Activated CD8-positive, alpha-beta T cell treated with anti-CD3 and anti-CD28 coated beads for 36 hours (primary cell): ENCODE results near the gene PROCR. TPM values are rescaled to one million over a fixed set of nuclear protein-coding genes. Genes with fewer than 3 reads are reported as not detected.

Experiments used
- ATAC-seq: fragments of 200-7000 bp; cut with Tn5 transposase; one replicate; pipeline ENCODE4 v1.10.0; 2021; ENCODE audit warnings: mild to moderate bottlenecking, moderate library complexity
- CTCF ChIA-PET: fragments of 350-600 bp; sonication (Branson Sonifier 250); formaldehyde crosslinking; loops from one replicate; lab custom pipeline; 2021; ENCODE audit warnings: antibody characterized with exemption; lab: Charles Lee
- POLR2A ChIA-PET: fragments of 350-600 bp; sonication (Branson Sonifier 250); formaldehyde crosslinking; loops from one replicate; lab custom pipeline; 2021; ENCODE audit warnings: antibody characterized with exemption; lab: Charles Lee
- DNase-seq: peaks from one replicate; pipeline ENCODE4 v3.0.0-alpha.2; 2020
- H3K27ac Mint-ChIP-seq: one replicate; pipeline ENCODE4 v1.8.0; 2021; ENCODE audit warnings: mild to moderate bottlenecking, mixed read lengths
- H3K27me3 Mint-ChIP-seq: one replicate; pipeline ENCODE4 v1.8.0; 2021; ENCODE audit warnings: mixed read lengths
- H3K36me3 Mint-ChIP-seq: one replicate; pipeline ENCODE4 v1.8.0; 2021; ENCODE audit warnings: low read depth, mixed read lengths
- H3K4me1 Mint-ChIP-seq: one replicate; pipeline ENCODE4 v1.8.0; 2021; ENCODE audit warnings: low read depth, mixed read lengths
- H3K4me3 Mint-ChIP-seq: one replicate; pipeline ENCODE4 v1.8.0; 2021; ENCODE audit warnings: mild to moderate bottlenecking, moderate library complexity, mixed read lengths
- H3K9me3 Mint-ChIP-seq: one replicate; pipeline ENCODE4 v1.8.0; 2021; ENCODE audit warnings: mixed read lengths
- intact Hi-C: fragments of 100-400 bp; cut with micrococcal nuclease; formaldehyde crosslinking; loops from one replicate; pipeline ENCODE4 v1.10.0; 2022
- total RNA-seq, 2 experiments: library from RNA; stranded (reverse); gene quantifications; one replicate each; pipeline ENCODE4 v1.2.3, GENCODE V29; 2021
- TF ChIP-seq, protein P1 (sequence below): fragments of 200-600 bp; IDR thresholded peaks from one replicate; pipeline ENCODE4 v1.8.0; 2022; ENCODE audit warnings: antibody characterized with exemption, mild to moderate bottlenecking

Gene PROCR
- total RNA-seq, 2 experiments from 2014 or later, result 2.3 to 3.0 TPM

DNA sequence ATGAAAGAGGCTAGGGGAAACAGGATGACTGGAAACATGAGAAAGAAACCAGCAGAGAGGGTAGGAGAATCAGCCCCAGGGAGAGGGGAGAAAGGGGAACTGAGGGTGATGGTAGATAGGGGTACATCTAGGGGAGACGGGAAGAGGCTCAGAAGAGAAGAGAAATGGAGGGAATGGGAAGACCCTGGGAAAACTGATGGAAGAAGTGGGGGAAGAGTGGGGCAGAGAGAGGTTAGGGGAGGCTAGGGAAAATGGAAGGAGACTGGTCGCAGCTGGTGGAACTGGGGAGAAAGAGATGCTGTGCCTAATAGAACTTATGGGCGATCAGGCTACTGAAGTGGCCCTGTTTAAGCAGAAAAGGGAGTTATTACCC, 548 bp downstream of the PROCR start:
- Mint-ChIP-seq H3K4me3 (peak overlapping the region; percentile 70), H3K27me3 (no peaks in the 10 kb centered on the region), H3K36me3 (peaks cover 1% of the 10 kb centered on the region), H3K4me1 (peaks cover 22% of the 10 kb centered on the region), H3K9me3 (no peaks in the 10 kb centered on the region), H3K27ac (peak overlapping the region; percentile 74)
- ChIA-PET POLR2A (interaction anchor here (1.1 kb wide), 1 partner anchor 11 kb away, joined by 3 read pairs; no protein-coding TSS in a partner anchor), CTCF (no interaction called here)
- DNase-seq (no peak), ATAC-seq (no peak)
- TF ChIP-seq, protein P1, sequence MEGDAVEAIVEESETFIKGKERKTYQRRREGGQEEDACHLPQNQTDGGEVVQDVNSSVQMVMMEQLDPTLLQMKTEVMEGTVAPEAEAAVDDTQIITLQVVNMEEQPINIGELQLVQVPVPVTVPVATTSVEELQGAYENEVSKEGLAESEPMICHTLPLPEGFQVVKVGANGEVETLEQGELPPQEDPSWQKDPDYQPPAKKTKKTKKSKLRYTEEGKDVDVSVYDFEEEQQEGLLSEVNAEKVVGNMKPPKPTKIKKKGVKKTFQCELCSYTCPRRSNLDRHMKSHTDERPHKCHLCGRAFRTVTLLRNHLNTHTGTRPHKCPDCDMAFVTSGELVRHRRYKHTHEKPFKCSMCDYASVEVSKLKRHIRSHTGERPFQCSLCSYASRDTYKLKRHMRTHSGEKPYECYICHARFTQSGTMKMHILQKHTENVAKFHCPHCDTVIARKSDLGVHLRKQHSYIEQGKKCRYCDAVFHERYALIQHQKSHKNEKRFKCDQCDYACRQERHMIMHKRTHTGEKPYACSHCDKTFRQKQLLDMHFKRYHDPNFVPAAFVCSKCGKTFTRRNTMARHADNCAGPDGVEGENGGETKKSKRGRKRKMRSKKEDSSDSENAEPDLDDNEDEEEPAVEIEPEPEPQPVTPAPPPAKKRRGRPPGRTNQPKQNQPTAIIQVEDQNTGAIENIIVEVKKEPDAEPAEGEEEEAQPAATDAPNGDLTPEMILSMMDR, result no peak
- intact Hi-C loops, result no loop called here

DNA sequence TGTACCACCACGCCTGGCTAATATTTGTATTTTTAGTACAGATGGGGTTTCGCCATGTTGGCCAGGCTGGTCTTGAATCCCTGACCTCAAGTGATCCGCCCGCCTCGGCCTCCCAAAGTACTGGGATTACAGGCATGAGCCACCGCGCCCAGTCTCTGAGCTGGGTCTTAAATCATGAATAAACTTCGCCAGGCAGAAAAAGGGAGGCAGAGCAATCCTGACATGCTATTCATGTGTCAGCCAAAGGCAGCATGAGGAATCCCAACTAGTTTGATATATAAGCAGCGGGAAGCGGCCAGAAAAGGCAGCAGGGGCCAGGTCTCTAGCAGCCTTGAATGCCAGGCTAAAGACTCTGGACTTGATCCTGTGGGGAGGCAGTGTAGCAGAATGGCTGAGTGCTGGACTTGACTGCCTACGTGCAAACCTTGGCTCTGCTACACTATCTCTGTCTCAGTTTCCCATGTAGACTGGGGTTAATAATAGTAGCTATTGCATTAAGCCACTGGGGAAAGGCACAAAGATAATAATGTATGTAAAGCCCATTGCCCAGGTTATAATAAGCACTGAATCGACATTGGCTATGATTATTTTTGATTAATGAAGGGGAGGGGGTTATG, 1.8 kb downstream of the PROCR start:
- Mint-ChIP-seq H3K4me1 (peaks cover 22% of the 10 kb centered on the region), H3K36me3 (peaks cover 1% of the 10 kb centered on the region), H3K4me3 (no peak overlapping the region), H3K27ac (no peak overlapping the region), H3K27me3 (no peaks in the 10 kb centered on the region), H3K9me3 (no peaks in the 10 kb centered on the region)
- POLR2A ChIA-PET, result interaction anchor here (0.6 to 1.1 kb wide), 3 partner anchors 12 to 1311 kb away, joined by 3 read pairs; no protein-coding TSS in a partner anchor
- intact Hi-C loops, result no loop called here
- CTCF ChIA-PET, result no interaction called here
- DNase-seq, result no peak
- TF ChIP-seq, protein P1, result no peak
- ATAC-seq, result no peak

DNA sequence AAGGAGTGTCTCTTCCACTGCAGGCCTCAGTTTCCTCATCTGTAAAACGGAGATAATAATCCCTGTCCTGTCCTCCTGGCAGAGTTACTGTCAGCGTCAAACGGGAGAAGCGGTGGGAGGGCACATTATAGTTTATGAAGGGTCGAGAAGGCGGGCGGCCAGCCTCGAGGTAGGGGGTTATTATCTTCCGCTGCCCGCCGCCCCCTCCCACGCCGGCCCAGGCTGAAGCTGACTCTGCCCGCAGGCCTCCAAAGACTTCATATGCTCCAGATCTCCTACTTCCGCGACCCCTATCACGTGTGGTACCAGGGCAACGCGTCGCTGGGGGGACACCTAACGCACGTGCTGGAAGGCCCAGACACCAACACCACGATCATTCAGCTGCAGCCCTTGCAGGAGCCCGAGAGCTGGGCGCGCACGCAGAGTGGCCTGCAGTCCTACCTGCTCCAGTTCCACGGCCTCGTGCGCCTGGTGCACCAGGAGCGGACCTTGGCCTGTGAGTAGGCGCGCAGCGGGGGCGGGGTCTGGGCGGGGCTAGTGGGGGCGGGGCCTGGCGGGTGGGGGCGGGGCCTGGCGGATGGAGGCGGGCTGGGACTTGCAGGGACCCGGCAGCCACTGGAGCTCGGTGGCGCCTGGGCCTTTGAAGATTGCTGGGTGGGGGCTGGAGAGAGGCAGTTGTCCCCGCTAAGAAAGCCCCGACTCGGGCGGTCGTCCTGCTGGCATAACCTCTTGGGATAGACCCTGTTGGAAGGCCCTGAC, 2.8 kb downstream of the PROCR start:
- Mint-ChIP-seq H3K9me3 (no peaks in the 10 kb centered on the region), H3K27ac (no peak overlapping the region), H3K36me3 (peaks cover 1% of the 10 kb centered on the region), H3K27me3 (no peaks in the 10 kb centered on the region), H3K4me1 (peaks cover 22% of the 10 kb centered on the region), H3K4me3 (no peak overlapping the region)
- intact Hi-C loops, result no loop called here
- ATAC-seq (no peak), DNase-seq (no peak)
- TF ChIP-seq, protein P1, result no peak
- CTCF ChIA-PET, result no interaction called here
- POLR2A ChIA-PET, result interaction anchor here (1.1 kb wide), 1 partner anchor 27 kb away, joined by 3 read pairs; no protein-coding TSS in a partner anchor

DNA sequence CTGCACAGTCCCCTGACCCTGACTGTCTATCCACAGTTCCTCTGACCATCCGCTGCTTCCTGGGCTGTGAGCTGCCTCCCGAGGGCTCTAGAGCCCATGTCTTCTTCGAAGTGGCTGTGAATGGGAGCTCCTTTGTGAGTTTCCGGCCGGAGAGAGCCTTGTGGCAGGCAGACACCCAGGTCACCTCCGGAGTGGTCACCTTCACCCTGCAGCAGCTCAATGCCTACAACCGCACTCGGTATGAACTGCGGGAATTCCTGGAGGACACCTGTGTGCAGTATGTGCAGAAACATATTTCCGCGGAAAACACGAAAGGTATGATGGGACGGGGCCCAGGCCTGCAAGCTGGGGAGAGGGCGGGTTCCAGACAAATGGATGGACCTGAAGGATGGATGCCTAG, 4.3 kb downstream of the PROCR start:
- H3K4me1 Mint-ChIP-seq, result peaks cover 19% of the 10 kb centered on the region
- ATAC-seq, result no peak
- H3K36me3 Mint-ChIP-seq, result peaks cover 1% of the 10 kb centered on the region
- CTCF ChIA-PET, result interaction anchor here (0.9 kb wide), 1 partner anchor 93 kb away, joined by 3 read pairs; no protein-coding TSS in a partner anchor
- H3K27me3 Mint-ChIP-seq, result no peaks in the 10 kb centered on the region
- no peak overlapping the region for H3K27ac Mint-ChIP-seq
- TF ChIP-seq, protein P1, result no peak
- no peak overlapping the region for H3K4me3 Mint-ChIP-seq
- DNase-seq, result no peak
- POLR2A ChIA-PET, result interaction anchor here (1.1 kb wide), 1 partner anchor 9 kb away, joined by 5 read pairs; no protein-coding TSS in a partner anchor
- H3K9me3 Mint-ChIP-seq, result no peaks in the 10 kb centered on the region
- intact Hi-C loops, result no loop called here
